ENCODE results near the gene RASSF3.

DNA sequence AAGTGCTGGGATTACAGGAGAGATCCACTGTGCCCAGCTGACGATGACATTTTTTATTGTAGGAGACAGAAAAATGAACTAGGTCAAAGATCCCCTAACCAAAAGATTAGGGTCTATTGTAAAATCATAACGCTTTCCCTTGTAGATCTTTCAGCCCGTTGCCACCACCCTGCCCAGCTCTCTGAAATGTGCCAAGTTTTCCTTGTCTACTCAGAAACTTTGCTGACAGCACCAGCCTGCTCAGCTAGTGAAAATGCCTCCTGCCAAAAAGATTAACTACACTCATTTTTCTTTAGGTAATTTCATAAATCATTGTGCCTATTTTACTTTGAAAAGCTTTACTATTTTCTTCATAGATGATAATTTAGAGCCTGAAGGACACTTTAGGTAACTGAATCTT lies 28.2 kb upstream of the RASSF3 start:
- TF ChIP-seq, protein P1, sequence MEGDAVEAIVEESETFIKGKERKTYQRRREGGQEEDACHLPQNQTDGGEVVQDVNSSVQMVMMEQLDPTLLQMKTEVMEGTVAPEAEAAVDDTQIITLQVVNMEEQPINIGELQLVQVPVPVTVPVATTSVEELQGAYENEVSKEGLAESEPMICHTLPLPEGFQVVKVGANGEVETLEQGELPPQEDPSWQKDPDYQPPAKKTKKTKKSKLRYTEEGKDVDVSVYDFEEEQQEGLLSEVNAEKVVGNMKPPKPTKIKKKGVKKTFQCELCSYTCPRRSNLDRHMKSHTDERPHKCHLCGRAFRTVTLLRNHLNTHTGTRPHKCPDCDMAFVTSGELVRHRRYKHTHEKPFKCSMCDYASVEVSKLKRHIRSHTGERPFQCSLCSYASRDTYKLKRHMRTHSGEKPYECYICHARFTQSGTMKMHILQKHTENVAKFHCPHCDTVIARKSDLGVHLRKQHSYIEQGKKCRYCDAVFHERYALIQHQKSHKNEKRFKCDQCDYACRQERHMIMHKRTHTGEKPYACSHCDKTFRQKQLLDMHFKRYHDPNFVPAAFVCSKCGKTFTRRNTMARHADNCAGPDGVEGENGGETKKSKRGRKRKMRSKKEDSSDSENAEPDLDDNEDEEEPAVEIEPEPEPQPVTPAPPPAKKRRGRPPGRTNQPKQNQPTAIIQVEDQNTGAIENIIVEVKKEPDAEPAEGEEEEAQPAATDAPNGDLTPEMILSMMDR (conservative IDR thresholded peaks at IDR 0.05; ENCODE audit: low read length) = no peak
- TF ChIP-seq EZH2phosphoT487 (IDR thresholded peaks at IDR 0.05; ENCODE audit: borderline replicate concordance) = no peak
